ENCODE measurements around the gene SLX4IP. TPM values are rescaled to one million over a fixed set of nuclear protein-coding genes. Genes with fewer than 3 reads are reported as not detected.
A peak's percentile ranks its signal among the peaks of the same experiment; 100 is the strongest.

Gene SLX4IP
- total and polyA plus RNA-seq, 2 donors (not counting 1 experiment from before 2014, with no cell fraction given) = 1.9 to 8.1 TPM

DNA sequence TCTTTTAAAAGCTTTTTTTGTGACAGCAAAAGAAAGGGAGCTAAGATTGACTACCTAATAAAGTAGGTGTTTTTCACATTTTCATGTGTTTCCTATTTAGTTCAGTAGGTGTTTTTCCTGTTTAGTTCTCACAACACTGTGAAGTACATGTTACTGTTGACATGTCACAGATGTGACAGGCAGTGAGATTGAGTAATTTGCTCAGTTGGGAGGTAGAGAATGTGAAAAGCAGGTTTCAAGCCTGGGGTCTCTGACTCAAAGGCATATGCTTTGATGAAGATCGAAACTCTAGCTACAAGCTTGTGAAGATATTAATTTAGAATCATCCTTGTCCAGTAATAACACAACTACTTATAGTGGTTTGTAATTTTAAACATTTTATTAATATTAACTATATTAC is 43.1 kb downstream of the SLX4IP start:
- no peak overlapping the region for H3K4me3 ChIP-seq (replicated peaks in 1 of 4; ENCODE audit: control extremely low read depth in 1 of 4, insufficient read depth in 1 of 4, low read depth in 3 of 4, low read length in 4 of 4)
- H3K9ac ChIP-seq (ENCODE audit: insufficient read depth, low read length) = no peak overlapping the region
- no peak overlapping the region for H3K27ac ChIP-seq (ENCODE audit: insufficient read depth, low read length)
- H3K4me2 ChIP-seq (ENCODE audit: extremely low read depth, insufficient read depth, low read length) = no peak overlapping the region
- no peaks in the 10 kb centered on the region for H4K20me1 ChIP-seq (ENCODE audit: control insufficient read depth, extremely low read depth, insufficient read depth, low read length)
- no peaks in the 10 kb centered on the region for H3K9me3 ChIP-seq (ENCODE audit: control insufficient read depth, insufficient read depth, low read depth, low read length)
- no peak for DNase-seq (ENCODE audit: low read depth in 2 of 2)
- no peaks in the 10 kb centered on the region for H3K4me1 ChIP-seq (ENCODE audit: control insufficient read depth, extremely low read depth, insufficient read depth, low read length)
- no peaks in the 10 kb centered on the region for H3K79me2 ChIP-seq (ENCODE audit: control insufficient read depth, insufficient read depth, low read length)
- no peak for TF ChIP-seq EZH2 (IDR thresholded peaks at IDR 0.05; ENCODE audit: low read length, missing control alignments)
- TF ChIP-seq, protein P1, sequence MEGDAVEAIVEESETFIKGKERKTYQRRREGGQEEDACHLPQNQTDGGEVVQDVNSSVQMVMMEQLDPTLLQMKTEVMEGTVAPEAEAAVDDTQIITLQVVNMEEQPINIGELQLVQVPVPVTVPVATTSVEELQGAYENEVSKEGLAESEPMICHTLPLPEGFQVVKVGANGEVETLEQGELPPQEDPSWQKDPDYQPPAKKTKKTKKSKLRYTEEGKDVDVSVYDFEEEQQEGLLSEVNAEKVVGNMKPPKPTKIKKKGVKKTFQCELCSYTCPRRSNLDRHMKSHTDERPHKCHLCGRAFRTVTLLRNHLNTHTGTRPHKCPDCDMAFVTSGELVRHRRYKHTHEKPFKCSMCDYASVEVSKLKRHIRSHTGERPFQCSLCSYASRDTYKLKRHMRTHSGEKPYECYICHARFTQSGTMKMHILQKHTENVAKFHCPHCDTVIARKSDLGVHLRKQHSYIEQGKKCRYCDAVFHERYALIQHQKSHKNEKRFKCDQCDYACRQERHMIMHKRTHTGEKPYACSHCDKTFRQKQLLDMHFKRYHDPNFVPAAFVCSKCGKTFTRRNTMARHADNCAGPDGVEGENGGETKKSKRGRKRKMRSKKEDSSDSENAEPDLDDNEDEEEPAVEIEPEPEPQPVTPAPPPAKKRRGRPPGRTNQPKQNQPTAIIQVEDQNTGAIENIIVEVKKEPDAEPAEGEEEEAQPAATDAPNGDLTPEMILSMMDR (conservative IDR thresholded peaks at IDR 0.05 in 1 of 2, IDR thresholded peaks at IDR 0.05 in 1 of 2; ENCODE audit: low read depth in 1 of 2, low read length in 2 of 2) = no peak
- no peaks in the 10 kb centered on the region for H3K36me3 ChIP-seq (ENCODE audit: control insufficient read depth, insufficient read depth, low read length)
- H2AFZ ChIP-seq (ENCODE audit: low read length) = no peak overlapping the region
- H3K27me3 ChIP-seq (ENCODE audit: control insufficient read depth, insufficient read depth, low read length) = no peaks in the 10 kb centered on the region

GRCh38 chr20:10478930-10479329 is 43.8 kb downstream of the SLX4IP start:
- Histone ChIP-seq H4K20me1 (ENCODE audit: control insufficient read depth, extremely low read depth, insufficient read depth, low read length) (no peaks in the 10 kb centered on the region), H3K79me2 (ENCODE audit: control insufficient read depth, insufficient read depth, low read length) (no peaks in the 10 kb centered on the region), H3K4me2 (ENCODE audit: extremely low read depth, insufficient read depth, low read length) (no peak overlapping the region), H3K9ac (ENCODE audit: insufficient read depth, low read length) (no peak overlapping the region), H2AFZ (ENCODE audit: low read length) (no peak overlapping the region), H3K9me3 (ENCODE audit: control insufficient read depth, insufficient read depth, low read depth, low read length) (no peaks in the 10 kb centered on the region), H3K27me3 (ENCODE audit: control insufficient read depth, insufficient read depth, low read length) (no peaks in the 10 kb centered on the region), H3K4me1 (ENCODE audit: control insufficient read depth, extremely low read depth, insufficient read depth, low read length) (no peaks in the 10 kb centered on the region), H3K36me3 (ENCODE audit: control insufficient read depth, insufficient read depth, low read length) (no peaks in the 10 kb centered on the region), H3K4me3 (replicated peaks in 1 of 4; ENCODE audit: control extremely low read depth in 1 of 4, insufficient read depth in 1 of 4, low read depth in 3 of 4, low read length in 4 of 4) (no peak overlapping the region), H3K27ac (ENCODE audit: insufficient read depth, low read length) (no peak overlapping the region)
- no peak for TF ChIP-seq EZH2 (IDR thresholded peaks at IDR 0.05; ENCODE audit: low read length, missing control alignments)
- TF ChIP-seq, protein P1 (conservative IDR thresholded peaks at IDR 0.05 in 1 of 2, IDR thresholded peaks at IDR 0.05 in 1 of 2; ENCODE audit: low read depth in 1 of 2, low read length in 2 of 2) = peak in 1 of 2 donors; percentile 4
- DNase-seq (ENCODE audit: low read depth in 2 of 2) = no peak

DNA sequence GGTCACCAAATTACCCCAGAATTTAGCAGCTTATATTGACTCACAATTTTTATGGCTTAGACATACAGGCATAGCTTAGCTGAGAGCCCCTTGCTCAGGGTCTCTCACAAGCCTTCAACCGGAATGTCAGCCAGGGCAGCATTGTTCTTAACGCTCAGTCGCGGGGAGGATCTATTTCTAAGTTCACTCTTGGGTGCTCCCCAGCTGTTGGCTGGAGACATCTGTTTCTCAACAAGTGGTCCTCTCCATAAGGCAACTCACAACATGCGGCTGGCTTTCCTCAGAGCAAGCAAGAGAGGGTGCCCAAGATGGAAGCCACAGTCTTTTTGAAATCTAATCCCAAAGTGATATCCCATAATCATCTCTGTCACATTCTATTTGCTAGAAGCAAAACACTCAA is 46.6 kb downstream of the SLX4IP start:
- Histone ChIP-seq H3K27ac (ENCODE audit: insufficient read depth, low read length) (no peak overlapping the region), H3K36me3 (ENCODE audit: control insufficient read depth, insufficient read depth, low read length) (no peaks in the 10 kb centered on the region), H3K4me2 (ENCODE audit: extremely low read depth, insufficient read depth, low read length) (no peak overlapping the region), H4K20me1 (ENCODE audit: control insufficient read depth, extremely low read depth, insufficient read depth, low read length) (no peaks in the 10 kb centered on the region), H3K4me3 (replicated peaks in 1 of 4; ENCODE audit: control extremely low read depth in 1 of 4, insufficient read depth in 1 of 4, low read depth in 3 of 4, low read length in 4 of 4) (no peak overlapping the region), H3K9me3 (ENCODE audit: control insufficient read depth, insufficient read depth, low read depth, low read length) (no peaks in the 10 kb centered on the region), H3K9ac (ENCODE audit: insufficient read depth, low read length) (no peak overlapping the region), H3K79me2 (ENCODE audit: control insufficient read depth, insufficient read depth, low read length) (no peaks in the 10 kb centered on the region), H2AFZ (ENCODE audit: low read length) (no peak overlapping the region), H3K4me1 (ENCODE audit: control insufficient read depth, extremely low read depth, insufficient read depth, low read length) (no peaks in the 10 kb centered on the region), H3K27me3 (ENCODE audit: control insufficient read depth, insufficient read depth, low read length) (no peaks in the 10 kb centered on the region)
- TF ChIP-seq, protein P1 (conservative IDR thresholded peaks at IDR 0.05 in 1 of 2, IDR thresholded peaks at IDR 0.05 in 1 of 2; ENCODE audit: low read depth in 1 of 2, low read length in 2 of 2) = no peak
- TF ChIP-seq EZH2 (IDR thresholded peaks at IDR 0.05; ENCODE audit: low read length, missing control alignments) = no peak
- no peak for DNase-seq (ENCODE audit: low read depth in 2 of 2)
